Uterus (tissue), 4 donors: ENCODE data around the gene KDM2B. TPM values are rescaled to one million over a fixed set of nuclear protein-coding genes. Genes with fewer than 3 reads are reported as not detected.

Experiments used
- DNase-seq, 2 donors: peaks; one replicate each; pipeline ENCODE4 v3.0.0-alpha.2; 2019 to 2020
- H3K27ac ChIP-seq, 2 donors: fragments of 200-600 bp; sonication (generic); 1 replicate in 1 of 2; 2 replicates in 1 of 2; pipeline ENCODE4 v1.5.1; 2016 to 2018
- H3K27me3 ChIP-seq, 2 donors: fragments of 200-600 bp; sonication (generic); one replicate each; pipeline ENCODE4 v1.5.1; 2018 to 2019; ENCODE audit warnings: control low read depth in 1 of 2
- H3K36me3 ChIP-seq, 2 donors: fragments of 200-600 bp; sonication (generic); one replicate each; pipeline ENCODE4 v1.5.1; 2019; ENCODE audit warnings: control low read depth in 1 of 2
- H3K4me1 ChIP-seq, 2 donors: fragments of 200-600 bp; sonication (generic); one replicate each; pipeline ENCODE4 v1.5.1; 2018 to 2019; ENCODE audit warnings: control low read depth in 1 of 2
- H3K4me3 ChIP-seq, 2 donors: fragments of 200-600 bp; sonication (generic); 1 replicate in 1 of 2; 2 replicates in 1 of 2; pipeline ENCODE4 v1.5.1; 2018 to 2019; ENCODE audit warnings: mild to moderate bottlenecking in 1 of 2
- H3K9me3 ChIP-seq, 2 donors: fragments of 200-600 bp; sonication (generic); one replicate each; pipeline ENCODE4 v1.5.1; 2019; ENCODE audit warnings: control low read depth in 1 of 2
- POLR2A ChIP-seq, 2 donors: fragments of 450-650 bp; IDR thresholded peaks; one replicate each; pipeline ENCODE4 v1.6.1; 2016; ENCODE audit warnings: antibody characterized with exemption in 2 of 2, mild to moderate bottlenecking in 1 of 2, moderate library complexity in 1 of 2
- intact Hi-C: fragments of 100-400 bp; cut with DNase I; formaldehyde crosslinking; loops from one replicate; pipeline ENCODE4 v1.15.1; 2023; ENCODE audit warnings: low total_unique reads
- total RNA-seq, 4 donors: library from RNA; depleted of rRNA in 3 of 4; stranded (reverse); fragments of >200 nt in 3 of 4; gene quantifications; one replicate each; pipeline versions ENCODE4 v1.1.0 to v1.2.4, GENCODE V29; 2014 to 2023
- TF ChIP-seq, protein P1 (sequence below), 4 experiments: fragments of 200-600 bp in 2 of 4; fragments of 450-650 bp in 2 of 4; sonication (generic) in 2 of 4; IDR thresholded peaks; one replicate each; pipeline ENCODE4 v1.5.1; 2016 to 2019; ENCODE audit warnings: antibody characterized with exemption in 4 of 4, mild to moderate bottlenecking in 2 of 4, moderate library complexity in 1 of 4
- donor health status: DM: yes; HTN: yes; CAD: no.

KDM2B gene
- total RNA-seq, 4 donors from 2014 or later: 6.1 to 78.0 (median 19.8) TPM

- Histone ChIP-seq H3K4me3 (no peak overlapping the region), H3K27me3 (no peaks in the 10 kb centered on the region), H3K4me1 (no peaks in the 10 kb centered on the region), H3K9me3 (no peaks in the 10 kb centered on the region), H3K36me3 (no peaks in the 10 kb centered on the region), H3K27ac (no peak overlapping the region)
- intact Hi-C loops: no loop called here
- TF ChIP-seq POLR2A (IDR thresholded peaks at IDR 0.05): no peak
- TF ChIP-seq, protein P1, sequence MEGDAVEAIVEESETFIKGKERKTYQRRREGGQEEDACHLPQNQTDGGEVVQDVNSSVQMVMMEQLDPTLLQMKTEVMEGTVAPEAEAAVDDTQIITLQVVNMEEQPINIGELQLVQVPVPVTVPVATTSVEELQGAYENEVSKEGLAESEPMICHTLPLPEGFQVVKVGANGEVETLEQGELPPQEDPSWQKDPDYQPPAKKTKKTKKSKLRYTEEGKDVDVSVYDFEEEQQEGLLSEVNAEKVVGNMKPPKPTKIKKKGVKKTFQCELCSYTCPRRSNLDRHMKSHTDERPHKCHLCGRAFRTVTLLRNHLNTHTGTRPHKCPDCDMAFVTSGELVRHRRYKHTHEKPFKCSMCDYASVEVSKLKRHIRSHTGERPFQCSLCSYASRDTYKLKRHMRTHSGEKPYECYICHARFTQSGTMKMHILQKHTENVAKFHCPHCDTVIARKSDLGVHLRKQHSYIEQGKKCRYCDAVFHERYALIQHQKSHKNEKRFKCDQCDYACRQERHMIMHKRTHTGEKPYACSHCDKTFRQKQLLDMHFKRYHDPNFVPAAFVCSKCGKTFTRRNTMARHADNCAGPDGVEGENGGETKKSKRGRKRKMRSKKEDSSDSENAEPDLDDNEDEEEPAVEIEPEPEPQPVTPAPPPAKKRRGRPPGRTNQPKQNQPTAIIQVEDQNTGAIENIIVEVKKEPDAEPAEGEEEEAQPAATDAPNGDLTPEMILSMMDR (IDR thresholded peaks at IDR 0.05): no peak
- no peak for DNase-seq
These were observed 65.2 kb downstream of the KDM2B start for GRCh38 chr12:121515615-121516014.

GRCh38 chr12:121514184-121514742, 66.6 kb downstream of the KDM2B start:
- Histone ChIP-seq H3K9me3 (no peaks in the 10 kb centered on the region), H3K4me1 (no peaks in the 10 kb centered on the region), H3K27ac (peak overlapping the region in 1 of 2 donors; percentile 8), H3K27me3 (no peaks in the 10 kb centered on the region), H3K36me3 (no peaks in the 10 kb centered on the region), H3K4me3 (no peak overlapping the region)
- no peak for TF ChIP-seq POLR2A (IDR thresholded peaks at IDR 0.05)
- TF ChIP-seq, protein P1 (IDR thresholded peaks at IDR 0.05): no peak
- intact Hi-C loops: no loop called here
- no peak for DNase-seq

DNA sequence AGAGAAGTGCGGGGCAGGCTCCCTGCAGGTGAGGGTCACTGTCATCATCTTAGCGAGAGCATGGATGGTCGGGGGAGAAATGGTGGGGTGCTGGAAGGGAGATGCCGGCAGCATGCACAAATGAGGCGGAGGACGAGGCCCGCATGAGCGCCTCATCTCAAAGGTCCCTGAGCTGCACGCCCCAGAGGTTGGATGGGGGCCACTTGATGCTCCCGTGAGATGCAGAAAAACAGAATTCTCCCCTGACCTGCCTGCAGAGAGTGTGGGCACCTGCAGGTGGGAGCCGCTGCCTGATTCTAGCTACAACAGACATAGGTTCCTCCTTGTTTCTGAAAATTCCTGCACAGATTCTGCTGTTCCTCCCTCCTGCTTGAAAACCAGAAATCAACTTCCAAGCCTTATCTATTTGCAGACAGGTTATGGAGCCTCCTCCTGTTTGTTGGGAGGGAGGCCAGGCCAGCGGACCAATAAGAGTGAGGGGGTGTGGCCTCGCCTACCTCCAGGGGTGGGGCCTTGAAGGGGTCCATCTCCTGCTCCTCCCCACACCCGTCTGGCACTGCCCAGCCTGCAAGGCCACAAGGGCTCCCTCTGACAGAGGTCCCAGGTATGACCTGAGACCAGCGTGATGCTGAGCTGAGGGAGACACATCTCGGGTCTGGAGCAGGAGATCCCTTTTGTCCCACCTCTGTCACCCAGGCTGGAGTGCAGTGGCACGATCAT, 67.2 kb downstream of the KDM2B start:
- Histone ChIP-seq H3K27ac (peak overlapping the region in 1 of 2 donors; percentile 8), H3K4me1 (no peaks in the 10 kb centered on the region), H3K27me3 (no peaks in the 10 kb centered on the region), H3K9me3 (no peaks in the 10 kb centered on the region), H3K4me3 (no peak overlapping the region), H3K36me3 (no peaks in the 10 kb centered on the region)
- no peak for DNase-seq
- no peak for TF ChIP-seq POLR2A (IDR thresholded peaks at IDR 0.05)
- TF ChIP-seq, protein P1 (IDR thresholded peaks at IDR 0.05): no peak
- intact Hi-C loops: no loop called here

DNA sequence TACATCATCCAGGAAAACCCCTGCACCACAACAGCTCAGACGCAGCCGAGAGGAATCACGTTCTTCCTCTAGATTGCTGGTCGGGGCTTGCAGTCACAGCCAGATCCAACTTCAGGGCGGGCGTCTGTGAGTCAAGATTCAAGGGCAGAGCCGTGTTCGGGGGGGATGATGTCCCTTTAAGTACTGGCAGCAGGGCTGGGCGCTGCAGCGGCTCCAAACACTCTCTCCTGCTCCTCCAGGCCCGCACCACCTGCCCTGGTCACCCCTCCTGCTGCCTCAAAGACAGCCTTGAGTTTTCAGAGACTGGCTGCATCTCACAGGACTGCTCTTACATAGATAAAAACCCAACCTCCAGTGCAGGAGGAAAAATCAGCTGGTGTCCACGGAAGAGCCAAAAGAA, 68.3 kb downstream of the KDM2B start:
- Histone ChIP-seq H3K9me3 (no peaks in the 10 kb centered on the region), H3K27me3 (no peaks in the 10 kb centered on the region), H3K4me1 (no peaks in the 10 kb centered on the region), H3K36me3 (no peaks in the 10 kb centered on the region), H3K27ac (no peak overlapping the region), H3K4me3 (no peak overlapping the region)
- DNase-seq: no peak
- intact Hi-C loops: no loop called here
- no peak for TF ChIP-seq POLR2A (IDR thresholded peaks at IDR 0.05)
- TF ChIP-seq, protein P1 (IDR thresholded peaks at IDR 0.05): no peak

GRCh38 chr12:121511916-121512315, 68.9 kb downstream of the KDM2B start:
- Histone ChIP-seq H3K4me3 (no peak overlapping the region), H3K36me3 (no peaks in the 10 kb centered on the region), H3K27me3 (no peaks in the 10 kb centered on the region), H3K4me1 (no peaks in the 10 kb centered on the region), H3K27ac (no peak overlapping the region), H3K9me3 (no peaks in the 10 kb centered on the region)
- TF ChIP-seq, protein P1 (IDR thresholded peaks at IDR 0.05): no peak
- no peak for TF ChIP-seq POLR2A (IDR thresholded peaks at IDR 0.05)
- DNase-seq: no peak
- intact Hi-C loops: no loop called here
